Measurements from ENCODE around the gene SPRED2. TPM values are rescaled to one million over a fixed set of nuclear protein-coding genes. Genes with fewer than 3 reads are reported as not detected.

SPRED2 gene
- total and polyA plus RNA-seq, 8 donors: 31.5 to 47.1 (median 40.4) TPM

DNA sequence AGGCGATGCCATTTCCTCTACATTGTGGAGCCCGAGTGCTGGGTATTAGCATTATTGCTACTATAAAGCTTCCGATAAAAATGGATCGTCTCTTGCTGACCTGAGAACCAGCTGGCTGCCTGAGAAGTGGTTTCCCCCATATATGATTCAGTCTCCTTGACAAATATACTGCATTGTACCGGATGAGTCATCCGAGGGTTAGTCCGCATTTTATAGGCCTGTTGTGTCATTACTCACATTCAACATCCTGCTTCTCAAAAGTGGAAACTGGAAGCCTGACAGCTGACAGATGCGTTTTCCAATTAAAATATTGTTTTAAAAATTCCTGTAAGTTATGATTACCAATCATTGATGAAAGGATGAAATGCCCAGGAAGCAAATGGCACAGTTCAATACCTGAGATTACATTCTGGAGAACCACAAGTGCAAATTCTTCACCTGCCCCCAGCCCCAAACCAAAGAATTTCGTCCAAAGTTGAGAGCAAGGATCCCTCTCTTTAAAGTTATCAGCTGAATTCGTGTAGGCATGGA lies 65.7 kb downstream of the SPRED2 start:
- ATAC-seq: peak; percentile 85
- H3K4me1 ChIP-seq: peaks cover 14 to 47% of the 10 kb centered on the region in 2 donors
- no peaks in the 10 kb centered on the region for H3K36me3 ChIP-seq
- H3K27me3 ChIP-seq: no peaks in the 10 kb centered on the region
- intact Hi-C loops (cut with DNase I): no loop called here
- no peak for DNase-seq
- H3K4me3 ChIP-seq: no peak overlapping the region
- TF ChIP-seq, protein P1, sequence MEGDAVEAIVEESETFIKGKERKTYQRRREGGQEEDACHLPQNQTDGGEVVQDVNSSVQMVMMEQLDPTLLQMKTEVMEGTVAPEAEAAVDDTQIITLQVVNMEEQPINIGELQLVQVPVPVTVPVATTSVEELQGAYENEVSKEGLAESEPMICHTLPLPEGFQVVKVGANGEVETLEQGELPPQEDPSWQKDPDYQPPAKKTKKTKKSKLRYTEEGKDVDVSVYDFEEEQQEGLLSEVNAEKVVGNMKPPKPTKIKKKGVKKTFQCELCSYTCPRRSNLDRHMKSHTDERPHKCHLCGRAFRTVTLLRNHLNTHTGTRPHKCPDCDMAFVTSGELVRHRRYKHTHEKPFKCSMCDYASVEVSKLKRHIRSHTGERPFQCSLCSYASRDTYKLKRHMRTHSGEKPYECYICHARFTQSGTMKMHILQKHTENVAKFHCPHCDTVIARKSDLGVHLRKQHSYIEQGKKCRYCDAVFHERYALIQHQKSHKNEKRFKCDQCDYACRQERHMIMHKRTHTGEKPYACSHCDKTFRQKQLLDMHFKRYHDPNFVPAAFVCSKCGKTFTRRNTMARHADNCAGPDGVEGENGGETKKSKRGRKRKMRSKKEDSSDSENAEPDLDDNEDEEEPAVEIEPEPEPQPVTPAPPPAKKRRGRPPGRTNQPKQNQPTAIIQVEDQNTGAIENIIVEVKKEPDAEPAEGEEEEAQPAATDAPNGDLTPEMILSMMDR (IDR thresholded peaks at IDR 0.05): no peak
- peak overlapping the region in 1 of 2 donors; percentile 69 for H3K27ac ChIP-seq
- no peaks in the 10 kb centered on the region for H3K9me3 ChIP-seq

DNA sequence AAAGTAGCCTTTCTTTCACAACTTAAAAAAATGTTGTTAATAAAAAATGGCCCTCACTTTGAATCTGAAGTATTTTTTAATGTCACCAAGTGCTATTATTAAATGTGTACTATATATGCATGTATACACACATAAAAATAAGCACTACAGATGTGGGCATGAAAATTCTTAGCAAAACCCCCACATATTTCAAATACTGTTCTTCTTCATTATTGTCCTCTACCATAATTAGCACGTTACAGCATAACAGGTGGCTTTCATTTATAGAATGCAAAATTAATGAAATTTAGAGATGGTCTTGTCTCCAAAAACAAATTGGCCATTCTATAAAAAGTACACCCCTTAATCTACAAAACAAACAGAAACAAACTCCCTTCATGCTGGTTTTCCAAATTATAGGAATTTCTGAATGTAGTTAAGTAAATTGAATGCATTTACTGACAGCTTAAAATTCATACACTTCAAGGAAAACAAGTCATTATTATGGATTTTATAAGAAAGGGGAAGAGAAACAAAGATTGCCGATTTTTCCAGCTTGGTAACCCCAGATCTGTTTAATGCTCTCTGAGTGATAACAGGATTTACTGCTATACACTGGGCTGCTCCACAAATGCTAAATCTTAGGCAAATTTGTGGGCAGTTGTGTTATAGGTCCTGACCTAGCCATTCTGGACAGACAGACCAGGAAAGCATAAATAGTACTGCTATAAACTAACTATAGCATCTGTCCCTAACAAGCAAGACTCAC lies 67.2 kb downstream of the SPRED2 start:
- Histone ChIP-seq H3K4me1 (peaks cover 14 to 42% of the 10 kb centered on the region in 2 donors), H3K4me3 (no peak overlapping the region), H3K9me3 (no peaks in the 10 kb centered on the region), H3K27me3 (no peaks in the 10 kb centered on the region), H3K27ac (no peak overlapping the region), H3K36me3 (no peaks in the 10 kb centered on the region)
- TF ChIP-seq, protein P1 (IDR thresholded peaks at IDR 0.05): no peak
- intact Hi-C loops (cut with DNase I): no loop called here
- DNase-seq (no peak), ATAC-seq (no peak)

DNA sequence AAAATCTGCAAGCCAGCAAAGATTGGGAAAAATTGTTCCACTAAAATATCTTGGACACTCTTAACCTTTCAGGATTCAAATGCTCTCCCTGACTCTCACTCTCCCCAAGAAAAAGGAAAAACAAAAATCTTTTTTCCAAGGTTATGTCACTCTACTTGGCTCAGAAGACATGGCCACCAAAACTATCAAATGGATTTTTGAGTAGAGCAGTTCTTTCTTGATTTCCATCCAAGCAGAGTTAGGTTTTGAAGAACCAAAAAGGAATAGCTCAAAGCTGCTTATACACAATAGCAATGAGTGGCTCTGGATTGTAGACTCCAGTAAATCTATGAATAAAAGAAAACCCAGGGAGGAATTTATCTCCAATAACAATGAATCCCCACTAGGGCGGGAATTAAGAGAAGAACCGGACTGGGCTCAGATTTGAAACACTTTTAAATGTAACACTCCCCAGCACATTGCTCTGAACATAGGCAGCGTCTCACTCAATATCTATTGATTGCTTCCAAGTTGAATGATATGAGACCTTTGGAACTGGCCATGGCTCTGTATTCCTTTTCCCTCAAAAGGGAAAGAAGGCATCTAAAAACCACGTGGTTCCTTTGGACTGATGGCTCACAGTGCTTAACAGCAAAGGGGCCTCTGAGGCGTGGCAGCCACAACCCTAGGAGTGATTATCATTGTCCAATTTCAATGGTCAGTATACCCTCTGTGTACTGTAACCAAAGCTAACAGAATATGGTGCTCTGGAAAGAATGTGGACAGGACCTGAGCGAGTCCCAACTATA lies 68.3 kb downstream of the SPRED2 start:
- TF ChIP-seq, protein P1 (IDR thresholded peaks at IDR 0.05): no peak
- Histone ChIP-seq H3K36me3 (no peaks in the 10 kb centered on the region), H3K9me3 (no peaks in the 10 kb centered on the region), H3K4me3 (no peak overlapping the region), H3K4me1 (peaks cover 17 to 51% of the 10 kb centered on the region in 2 donors), H3K27me3 (no peaks in the 10 kb centered on the region), H3K27ac (no peak overlapping the region)
- ATAC-seq (no peak), DNase-seq (no peak)
- intact Hi-C loops (cut with DNase I): no loop called here

DNA sequence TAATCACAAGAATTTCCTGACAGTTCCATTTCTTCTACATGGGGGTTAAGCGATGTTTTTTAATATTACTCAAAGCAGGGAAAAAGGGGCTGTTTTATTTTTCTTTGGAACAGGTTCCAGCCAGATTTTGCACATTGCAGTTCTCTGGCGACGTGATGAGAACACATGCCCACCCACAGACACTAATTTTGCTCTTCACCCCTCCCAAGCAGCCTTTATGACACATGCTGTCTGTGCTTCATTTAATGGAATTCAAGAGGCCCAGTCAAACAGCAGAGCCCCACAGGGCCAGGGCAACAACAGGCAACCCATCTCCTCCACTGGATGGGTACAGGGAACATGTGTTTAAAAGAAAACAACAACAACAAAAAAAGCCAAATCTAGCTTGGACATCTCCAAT lies 70.8 kb downstream of the SPRED2 start:
- intact Hi-C loops (cut with DNase I): no loop called here

More for the DNA sequence above, 70.8 kb downstream of the SPRED2 start:
- Histone ChIP-seq H3K27me3 (no peaks in the 10 kb centered on the region), H3K27ac (no peak overlapping the region), H3K36me3 (no peaks in the 10 kb centered on the region), H3K4me3 (no peak overlapping the region), H3K9me3 (no peaks in the 10 kb centered on the region), H3K4me1 (peaks cover 13 to 42% of the 10 kb centered on the region in 2 donors)
- DNase-seq (no peak), ATAC-seq (no peak)
- TF ChIP-seq, protein P1 (IDR thresholded peaks at IDR 0.05): no peak

Measured in left lung (tissue), 10 donors.